IMR-90 (cell line): Measurements from ENCODE around the gene DNMT3L.

Experiments
- CTCF ChIP-seq: conservative IDR thresholded peaks from 2 replicates; pipeline ENCODE4 v1.5.1; 2012; ENCODE audit warnings: mild to moderate bottlenecking, low read depth, low read length, improper control_type of control experiment
- MAFK ChIP-seq: IDR thresholded peaks from 2 replicates; pipeline ENCODE4 v1.6.1; 2012; ENCODE audit warnings: low read depth, low read length, improper control_type of control experiment
- MAZ ChIP-seq: IDR thresholded peaks from 2 replicates; pipeline ENCODE4 v1.6.1; 2012; ENCODE audit warnings: low read depth, mild to moderate bottlenecking, low read length, improper control_type of control experiment, moderate library complexity, borderline replicate concordance
- MXI1 ChIP-seq: IDR thresholded peaks from 2 replicates; pipeline ENCODE4 v1.6.1; 2012; ENCODE audit warnings: low read depth, mild to moderate bottlenecking, low read length, moderate library complexity, borderline replicate concordance
- NFE2L2 ChIP-seq: fragments of 150-350 bp; IDR thresholded peaks from 2 replicates; pipeline ENCODE4 v1.6.1; 2016; ENCODE audit warnings: low read depth, mild to moderate bottlenecking, low read length
- POLR2A ChIP-seq: IDR thresholded peaks from 2 replicates; pipeline ENCODE4 v1.6.1; 2012; ENCODE audit warnings: mild to moderate bottlenecking, low read depth, low read length
- RAD21 ChIP-seq: IDR thresholded peaks from 2 replicates; pipeline ENCODE4 v1.6.1; 2012; ENCODE audit warnings: low read length, improper control_type of control experiment
- RCOR1 ChIP-seq: IDR thresholded peaks from 2 replicates; pipeline ENCODE4 v1.6.1; 2012; ENCODE audit warnings: mild to moderate bottlenecking, low read length, improper control_type of control experiment; ENCODE audit not compliant: insufficient replicate concordance
- SMC3 ChIP-seq: fragments of 150-350 bp; IDR thresholded peaks from 2 replicates; pipeline ENCODE4 v1.6.1; 2016; ENCODE audit warnings: low read depth, mild to moderate bottlenecking, antibody characterized with exemption, low read length, moderate library complexity
- TF ChIP-seq, protein P1 (sequence below): fragments of 150-350 bp; IDR thresholded peaks from 2 replicates; pipeline ENCODE4 v1.6.1; 2017; ENCODE audit warnings: mild to moderate bottlenecking, antibody characterized with exemption, low read length, low read depth
- TF ChIP-seq, protein P2 (sequence below): fragments of 150-350 bp; IDR thresholded peaks from 2 replicates; pipeline ENCODE4 v1.6.1; 2016; ENCODE audit warnings: low read depth, mild to moderate bottlenecking, low read length, moderate library complexity, borderline replicate concordance

GRCh38 chr21:44293551-44294231, 32.0 kb upstream of the DNMT3L start:
- TF ChIP-seq CTCF, result no peak
- TF ChIP-seq RAD21, result no peak
- no peak for TF ChIP-seq SMC3
- no peak for TF ChIP-seq MAFK
- TF ChIP-seq, protein P1, sequence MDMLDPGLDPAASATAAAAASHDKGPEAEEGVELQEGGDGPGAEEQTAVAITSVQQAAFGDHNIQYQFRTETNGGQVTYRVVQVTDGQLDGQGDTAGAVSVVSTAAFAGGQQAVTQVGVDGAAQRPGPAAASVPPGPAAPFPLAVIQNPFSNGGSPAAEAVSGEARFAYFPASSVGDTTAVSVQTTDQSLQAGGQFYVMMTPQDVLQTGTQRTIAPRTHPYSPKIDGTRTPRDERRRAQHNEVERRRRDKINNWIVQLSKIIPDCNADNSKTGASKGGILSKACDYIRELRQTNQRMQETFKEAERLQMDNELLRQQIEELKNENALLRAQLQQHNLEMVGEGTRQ, result no peak
- no peak for TF ChIP-seq POLR2A
- TF ChIP-seq RCOR1, result no peak
- TF ChIP-seq NFE2L2, result no peak
- no peak for TF ChIP-seq MAZ
- TF ChIP-seq, protein P2, sequence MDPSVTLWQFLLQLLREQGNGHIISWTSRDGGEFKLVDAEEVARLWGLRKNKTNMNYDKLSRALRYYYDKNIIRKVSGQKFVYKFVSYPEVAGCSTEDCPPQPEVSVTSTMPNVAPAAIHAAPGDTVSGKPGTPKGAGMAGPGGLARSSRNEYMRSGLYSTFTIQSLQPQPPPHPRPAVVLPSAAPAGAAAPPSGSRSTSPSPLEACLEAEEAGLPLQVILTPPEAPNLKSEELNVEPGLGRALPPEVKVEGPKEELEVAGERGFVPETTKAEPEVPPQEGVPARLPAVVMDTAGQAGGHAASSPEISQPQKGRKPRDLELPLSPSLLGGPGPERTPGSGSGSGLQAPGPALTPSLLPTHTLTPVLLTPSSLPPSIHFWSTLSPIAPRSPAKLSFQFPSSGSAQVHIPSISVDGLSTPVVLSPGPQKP, result no peak
- no peak for TF ChIP-seq MXI1
